GM23248 (cell line): ENCODE data around the gene TMEM129. TPM values are rescaled to one million over a fixed set of nuclear protein-coding genes. Genes with fewer than 3 reads are reported as not detected.

Experiments
- DNase-seq: peaks from one replicate; pipeline ENCODE4 v3.0.0-alpha.2; 2015
- H2AFZ ChIP-seq: fragments of 200-600 bp; sonication (generic); 2 replicates; pipeline ENCODE4 v1.6.1; 2016; ENCODE audit warnings: antibody characterized with exemption
- H3F3A ChIP-seq: fragments of 200-600 bp; sonication (generic); 2 replicates; pipeline ENCODE4 v1.6.1; 2016; ENCODE audit warnings: mild to moderate bottlenecking, antibody characterized with exemption, mixed run types; ENCODE audit not compliant: insufficient read depth
- H3K27ac ChIP-seq: fragments of 200-600 bp; sonication (generic); 2 replicates; pipeline ENCODE4 v1.5.1; 2016; ENCODE audit warnings: mild to moderate bottlenecking
- H3K27me3 ChIP-seq: fragments of 200-600 bp; sonication (generic); replicated peaks from 2 replicates; pipeline ENCODE4 v1.6.1; 2016; ENCODE audit warnings: mild to moderate bottlenecking; ENCODE audit not compliant: insufficient read depth
- H3K36me3 ChIP-seq: fragments of 200-600 bp; sonication (generic); 2 replicates; pipeline ENCODE4 v1.6.1; 2016; ENCODE audit warnings: low read depth, mild to moderate bottlenecking
- H3K4me1 ChIP-seq: fragments of 200-600 bp; sonication (generic); 2 replicates; pipeline ENCODE4 v1.6.1; 2016; ENCODE audit warnings: mild to moderate bottlenecking; ENCODE audit not compliant: insufficient read depth
- H3K4me2 ChIP-seq: fragments of 200-600 bp; sonication (generic); one replicate; pipeline ENCODE4 v1.6.1; 2016; ENCODE audit warnings: mild to moderate bottlenecking; ENCODE audit not compliant: unreplicated experiment
- H3K4me3 ChIP-seq: fragments of 200-600 bp; sonication (generic); 2 replicates; pipeline ENCODE4 v1.5.1; 2016; ENCODE audit warnings: mild to moderate bottlenecking
- H3K79me2 ChIP-seq: fragments of 200-600 bp; sonication (generic); 2 replicates; pipeline ENCODE4 v1.6.1; 2016; ENCODE audit warnings: mild to moderate bottlenecking; ENCODE audit not compliant: insufficient read depth
- H3K9ac ChIP-seq: fragments of 200-600 bp; sonication (generic); 2 replicates; pipeline ENCODE4 v1.6.1; 2016; ENCODE audit warnings: mild to moderate bottlenecking
- H3K9me2 ChIP-seq: fragments of 200-600 bp; sonication (generic); 2 replicates; pipeline ENCODE4 v1.6.1; 2016; ENCODE audit warnings: mixed run types, mild to moderate bottlenecking, moderate library complexity; ENCODE audit not compliant: insufficient read depth
- H3K9me3 ChIP-seq: fragments of 200-600 bp; sonication (generic); one replicate; pipeline ENCODE4 v1.6.1; 2017; ENCODE audit warnings: low read depth
- H4K20me1 ChIP-seq: fragments of 200-600 bp; sonication (generic); 2 replicates; pipeline ENCODE4 v1.6.0; 2016; ENCODE audit not compliant: insufficient read depth
- EZH2 ChIP-seq: fragments of 200-600 bp; sonication (generic); IDR thresholded peaks from 2 replicates; pipeline ENCODE4 v1.6.1; 2018; ENCODE audit warnings: antibody characterized with exemption, mild to moderate bottlenecking; ENCODE audit not compliant: insufficient read depth, poor library complexity, severe bottlenecking
- EZH2phosphoT487 ChIP-seq: fragments of 200-600 bp; sonication (generic); IDR thresholded peaks from 2 replicates; pipeline ENCODE4 v1.6.1; 2018; ENCODE audit warnings: antibody characterized with exemption, moderate library complexity, mild to moderate bottlenecking, low read depth; ENCODE audit not compliant: insufficient read depth
- WGBS, 2 experiments: methylation state at CpG; one replicate each; pipeline ENCODE4 v1.1.6; 2015 to 2017; ENCODE audit warnings: low lambda C conversion rate in 2 of 2, low coverage in 1 of 2; ENCODE audit errors: missing lambda C conversion rate in 2 of 2; 5-methylcytosine and 5-hydroxymethylcytosine counted together
- in situ Hi-C: fragments of 300-500 bp; cut with MboI; formaldehyde crosslinking; loops from 2 replicates; pipeline ENCODE4 v1.15.0; 2020
- polyA plus RNA-seq: library from polyadenylated mRNA; unstranded; fragments of >200 nt; fragmentation: Nextera tagmentation; extraction: Ambion mirVana; gene quantifications from 2 replicates; pipeline ENCODE4 v1.2.1, GENCODE V29; 2016
- total RNA-seq: library from RNA; depleted of rRNA; stranded (reverse); fragments of >200 nt; shearing (Covaris generic); gene quantifications from 2 replicates; pipeline ENCODE4 v1.2.3, GENCODE V29; 2014

TMEM129 gene
- total and polyA plus RNA-seq, 2 experiments from 2014 or later: 32.6 to 80.2 TPM

- Histone ChIP-seq H2AFZ (no peak overlapping the region), H3F3A (peaks cover 37% of the 10 kb centered on the region), H3K4me2 (no peak overlapping the region), H3K9ac (peak overlapping the region; percentile 94; the same call in 1 of the 2 replicates), H3K9me2 (no peaks in the 10 kb centered on the region), H3K9me3 (no peaks in the 10 kb centered on the region), H3K4me1 (peaks cover 22% of the 10 kb centered on the region), H3K4me3 (no peak overlapping the region), H3K79me2 (peaks cover 74% of the 10 kb centered on the region), H4K20me1 (no peaks in the 10 kb centered on the region), H3K36me3 (no peaks in the 10 kb centered on the region), H3K27ac (0 out of 2 replicates have a peak overlapping the region, but pooled peaks have one; percentile 19), H3K27me3 (no peaks in the 10 kb centered on the region)
- 57 to 60% methylated on average over 9 of the region's 9 CpGs for WGBS, 2 experiments
- no peak for TF ChIP-seq EZH2phosphoT487
- no peak for TF ChIP-seq EZH2
- peak; percentile 31 for DNase-seq
- in situ Hi-C loops: no loop called here
These were observed 6.7 kb downstream of the TMEM129 start for GRCh38 chr4:1714303-1715001.

- TF ChIP-seq EZH2phosphoT487 (no peak), EZH2 (no peak)
- Histone ChIP-seq H3K4me1 (peaks cover 21% of the 10 kb centered on the region), H3K4me2 (peak overlapping the region; percentile 85), H3F3A (peaks cover 37% of the 10 kb centered on the region), H4K20me1 (0 out of 2 replicates have a peak, but pooled peaks cover 5% of the 10 kb centered on the region), H3K27ac (peak overlapping the region; percentile 92), H3K9me2 (no peaks in the 10 kb centered on the region), H3K4me3 (peak overlapping the region; percentile 97), H2AFZ (peak overlapping the region; percentile 72), H3K36me3 (no peaks in the 10 kb centered on the region), H3K9me3 (no peaks in the 10 kb centered on the region), H3K79me2 (peaks cover 74% of the 10 kb centered on the region), H3K27me3 (no peaks in the 10 kb centered on the region), H3K9ac (peak overlapping the region; percentile 94)
- in situ Hi-C loops: no loop called here
- DNase-seq: peak; percentile 21
- WGBS, 2 experiments: 25 to 31% methylated on average over 29 to 35 of the region's 35 CpGs
These were observed 7.9 kb downstream of the TMEM129 start for GRCh38 chr4:1713003-1713851.

GRCh38 chr4:1712216-1713002 is 8.7 kb downstream of the TMEM129 start, which contains the start of gene SLBP:
Gene SLBP (minus strand): TSS chr4:1712319. CDS start chr4:1712188, 131 bp downstream.
- no peak for TF ChIP-seq EZH2phosphoT487
- no peaks in the 10 kb centered on the region for H3K9me3 ChIP-seq
- peak; percentile 95 for DNase-seq
- H3K27me3 ChIP-seq: no peaks in the 10 kb centered on the region
- no peaks in the 10 kb centered on the region for H3K36me3 ChIP-seq
- peaks cover 37% of the 10 kb centered on the region for H3F3A ChIP-seq
- no peaks in the 10 kb centered on the region for H3K9me2 ChIP-seq
- H3K4me2 ChIP-seq: peak within 1 kb of the TSS; percentile 94
- H3K4me3 ChIP-seq: peak within 1 kb of the TSS; percentile 97
- WGBS, 2 experiments: 1% methylated on average over 51 to 89 of the region's 98 CpGs
- H3K9ac ChIP-seq: peak within 1 kb of the TSS; percentile 94
- H2AFZ ChIP-seq: peak within 1 kb of the TSS; percentile 72
- peaks cover 74% of the 10 kb centered on the region for H3K79me2 ChIP-seq
- 0 out of 2 replicates have a peak, but pooled peaks cover 5% of the 10 kb centered on the region for H4K20me1 ChIP-seq
- peak within 1 kb of the TSS; percentile 92 for H3K27ac ChIP-seq
- in situ Hi-C loops: no loop called here
- peaks cover 21% of the 10 kb centered on the region for H3K4me1 ChIP-seq
